GDM1 (cell line): ENCODE measurements around the gene EHMT2.

Source experiments
- DNase-seq: peaks from one replicate; lab custom pipeline; 2025; lab: John Stamatoyannopoulos, UW

EHMT2 gene

DNA sequence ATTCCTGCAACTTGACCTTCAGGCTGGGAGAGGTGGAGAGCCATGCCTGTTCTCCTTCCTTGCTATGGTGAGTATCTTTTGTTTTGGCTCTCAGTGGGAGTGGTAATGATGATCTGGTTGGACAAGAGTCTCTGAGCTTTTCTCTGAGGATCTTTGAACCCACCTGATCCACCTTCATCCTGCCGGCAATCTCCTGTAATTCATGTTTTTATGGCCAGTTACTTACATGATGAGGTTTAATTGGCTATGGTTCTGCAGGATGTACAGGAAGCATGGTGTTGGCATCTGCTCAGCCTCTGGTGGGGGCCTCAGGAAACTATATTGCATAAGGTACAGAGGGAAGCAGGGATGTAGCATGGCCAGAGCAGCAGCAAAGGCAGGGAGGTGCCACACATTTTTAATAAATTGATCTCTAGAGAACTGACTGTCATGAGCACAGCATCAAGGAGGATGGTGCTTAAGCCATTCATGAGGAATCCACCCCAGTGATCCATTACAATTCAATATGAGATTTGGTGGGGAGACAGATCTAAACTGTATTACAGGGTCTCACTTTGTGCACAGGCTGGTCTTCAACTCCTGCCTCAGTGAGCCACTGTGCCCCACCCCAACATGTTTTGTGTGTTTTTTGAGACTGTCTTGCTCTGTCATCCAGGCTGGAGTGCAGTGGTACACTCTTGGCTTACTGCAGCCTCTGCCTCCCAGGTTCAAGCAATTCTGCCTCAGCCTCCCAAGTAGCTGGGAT is 60.0 kb downstream of the EHMT2 start:
- no peak for DNase-seq

- no peak for DNase-seq
Observed at GRCh38 chr6:31836474-31837368, 60.8 kb downstream of the EHMT2 start.

DNA sequence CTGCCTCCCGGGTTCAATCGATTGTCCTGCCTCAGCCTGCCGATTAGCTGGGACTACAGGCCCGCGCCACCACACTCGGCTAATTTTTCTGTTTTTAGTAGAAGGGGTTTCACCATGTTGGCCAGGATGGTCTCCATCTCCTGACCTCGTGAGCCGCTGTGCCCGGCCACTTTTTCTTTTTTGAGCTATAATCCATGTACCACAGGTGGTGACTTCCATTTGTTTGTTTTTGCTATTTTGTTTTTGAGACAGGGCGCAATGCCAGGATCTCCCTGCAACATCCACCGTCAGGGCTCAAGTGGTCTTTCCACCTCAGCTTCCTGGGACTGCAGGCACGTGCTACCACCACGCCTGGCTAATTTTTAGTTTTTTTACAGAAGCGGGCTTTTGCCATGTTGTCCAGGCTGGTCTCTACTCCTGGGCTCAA is 61.4 kb downstream of the EHMT2 start:
- DNase-seq, result no peak

GRCh38 chr6:31834367-31835250 is 62.9 kb downstream of the EHMT2 start:
- DNase-seq, result peak; percentile 67

DNA sequence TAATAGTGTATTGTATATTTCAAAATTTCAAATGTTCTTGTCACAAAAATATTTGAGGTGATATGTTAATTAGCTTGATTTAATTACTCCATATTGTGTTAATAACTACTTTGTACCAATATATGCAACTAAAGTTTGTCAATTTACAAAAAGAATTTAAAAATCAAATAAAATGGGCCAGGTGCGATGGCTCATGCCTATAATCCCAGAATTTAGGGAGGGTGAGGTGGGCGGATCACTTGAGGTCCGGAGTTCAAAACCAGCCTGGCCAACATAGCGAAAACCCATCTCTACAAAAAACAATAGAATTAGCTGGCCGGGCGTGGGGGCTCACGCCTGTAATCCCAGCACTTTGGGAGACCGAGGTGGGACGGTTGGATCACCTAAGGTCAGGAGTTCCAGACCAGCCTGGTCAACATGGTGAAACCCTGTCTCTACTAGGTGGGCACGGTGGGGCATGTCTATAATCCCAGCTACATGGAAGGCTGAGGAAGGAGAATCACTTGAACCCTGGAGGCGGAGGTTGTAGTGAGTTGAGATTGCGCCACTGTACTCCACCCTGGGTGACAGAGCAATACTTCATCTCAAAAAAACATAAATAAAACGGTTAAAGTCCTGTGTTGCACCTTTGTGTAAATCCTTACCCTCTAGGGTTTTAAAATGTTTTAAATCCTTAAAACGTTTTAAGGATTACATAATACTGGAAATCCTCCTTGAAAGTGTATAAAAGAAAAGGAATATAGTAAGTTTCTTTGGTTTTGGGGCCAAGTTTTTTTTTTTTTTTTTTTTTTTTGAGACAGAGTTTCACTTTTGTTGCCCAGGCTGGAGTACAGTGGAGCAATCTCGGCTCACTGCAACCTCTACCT is 65.9 kb downstream of the EHMT2 start:
- no peak for DNase-seq

- DNase-seq, result no peak
Observed at GRCh38 chr6:31830886-31831335, 66.6 kb downstream of the EHMT2 start.
